Activated CD8-positive, alpha-beta memory T cell treated with anti-CD3 and anti-CD28 coated beads, Interleukin-2, amount 50 U/mL, for 1 hour (primary cell): ENCODE results near the gene PPFIA3.
"Not testable (repeated sequence)": the region's sequence is repeated elsewhere in the genome, so short reads cannot be mapped to it uniquely, and the experiment has no call there.

ENCODE experiments used
- DNase-seq: peaks from one replicate; pipeline ENCODE4 v3.0.0-alpha.2; 2020; ENCODE audit errors: extremely low read depth

Gene PPFIA3

DNA sequence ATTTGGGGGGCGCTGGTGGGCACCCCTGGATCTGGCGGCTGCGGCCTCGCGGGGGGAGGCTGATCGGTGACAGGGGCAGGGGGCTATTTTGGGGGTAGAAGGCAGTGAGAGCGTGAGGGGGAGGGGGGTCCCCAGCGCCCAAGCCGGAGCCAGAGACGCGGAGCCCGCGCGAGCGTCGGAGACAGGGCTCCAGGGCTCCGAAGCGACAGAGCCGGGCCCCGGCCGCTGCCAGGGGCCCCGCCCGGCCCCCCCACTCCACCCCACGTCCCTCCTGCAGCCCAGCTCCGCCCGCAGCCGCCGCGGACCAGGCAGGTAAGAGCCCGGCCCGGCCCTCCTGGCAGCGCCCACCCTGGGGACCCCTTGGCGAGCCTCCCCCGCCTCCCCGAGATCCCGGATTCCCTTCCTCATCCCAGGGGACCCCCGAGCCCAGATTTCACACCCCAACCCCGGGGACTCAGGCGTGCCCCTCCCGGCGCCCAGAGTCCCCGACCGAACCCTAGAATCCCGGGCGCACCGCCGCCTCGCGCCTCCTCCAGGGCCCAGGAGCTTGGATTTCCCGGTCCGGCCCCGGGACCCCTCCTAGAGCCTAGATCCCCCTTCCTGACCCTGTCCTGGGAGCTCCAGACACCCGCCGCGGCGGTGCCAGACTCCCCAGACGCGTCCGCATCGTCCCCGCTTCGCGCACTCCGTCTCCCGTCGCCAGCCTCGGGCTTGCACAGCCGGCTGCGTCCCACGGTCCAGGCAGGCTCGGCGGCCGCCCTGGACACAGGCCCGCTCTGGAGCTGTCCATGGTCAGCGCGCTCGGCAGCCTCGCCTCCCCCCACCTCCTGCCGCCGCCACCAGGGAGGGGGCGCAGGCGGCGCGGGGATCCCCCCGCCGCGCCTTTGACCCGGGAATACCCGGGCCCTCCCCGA lies at the start of gene PPFIA3:
TSS of gene PPFIA3 (plus strand) at position 134 of the 914 bp plus-strand sequence. CDS start 8,330 bp downstream, outside the sequence.
- no peak for DNase-seq

DNA sequence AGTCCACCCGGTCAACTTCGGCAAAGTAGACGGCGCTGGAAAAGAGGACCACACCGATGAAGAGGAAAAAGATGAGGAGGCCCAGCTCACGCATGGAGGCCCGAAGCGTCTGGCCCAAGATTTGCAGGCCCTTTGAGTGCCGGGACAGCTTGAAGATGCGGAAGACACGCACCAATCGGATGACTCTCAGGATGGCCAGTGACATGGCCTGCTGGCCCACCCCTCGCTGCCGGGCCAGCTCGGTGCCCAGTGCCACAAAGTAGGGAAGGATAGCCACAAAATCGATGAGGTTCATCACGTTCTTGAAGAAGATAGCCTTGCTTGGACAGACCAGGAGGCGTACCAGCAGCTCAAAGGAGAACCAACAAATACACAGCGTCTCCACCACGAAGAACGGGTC lies 48.9 kb upstream of the PPFIA3 start:
- no peak for DNase-seq

DNA sequence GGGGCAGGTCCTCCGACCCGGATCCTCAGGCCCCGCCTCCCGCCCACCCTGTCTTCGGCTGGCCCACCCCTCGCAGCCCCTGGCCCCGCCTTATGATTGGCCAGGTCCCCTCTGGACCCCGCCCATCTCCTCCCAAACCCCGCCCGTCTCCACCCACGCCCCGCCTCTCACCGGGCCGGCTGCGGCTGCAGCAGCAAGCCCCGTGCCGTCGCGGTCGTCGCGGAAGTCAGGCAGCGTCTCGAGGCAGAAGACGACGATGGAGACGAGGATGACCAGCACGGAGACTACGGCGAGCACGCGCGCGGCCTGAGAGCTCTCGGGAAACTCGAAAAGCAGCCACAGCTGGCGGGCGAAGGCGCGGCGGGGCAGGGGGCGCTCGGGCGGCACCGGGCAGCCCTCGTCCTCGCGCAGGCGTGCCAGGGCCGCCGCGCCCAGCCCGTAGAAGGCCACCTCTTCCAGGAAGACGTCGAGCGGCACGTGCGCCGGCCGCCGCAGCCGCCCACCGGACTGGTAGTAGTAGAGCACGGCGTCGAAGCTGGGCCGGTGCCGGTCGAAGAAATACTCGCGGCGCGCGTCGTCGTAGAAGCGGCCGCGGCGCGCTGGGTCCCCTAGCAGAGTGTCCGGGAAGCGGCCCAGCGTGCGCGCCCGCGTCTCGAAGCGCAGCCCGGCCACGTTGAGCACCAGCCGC lies 47.3 kb upstream of the PPFIA3 start:
- DNase-seq, result no peak

DNA sequence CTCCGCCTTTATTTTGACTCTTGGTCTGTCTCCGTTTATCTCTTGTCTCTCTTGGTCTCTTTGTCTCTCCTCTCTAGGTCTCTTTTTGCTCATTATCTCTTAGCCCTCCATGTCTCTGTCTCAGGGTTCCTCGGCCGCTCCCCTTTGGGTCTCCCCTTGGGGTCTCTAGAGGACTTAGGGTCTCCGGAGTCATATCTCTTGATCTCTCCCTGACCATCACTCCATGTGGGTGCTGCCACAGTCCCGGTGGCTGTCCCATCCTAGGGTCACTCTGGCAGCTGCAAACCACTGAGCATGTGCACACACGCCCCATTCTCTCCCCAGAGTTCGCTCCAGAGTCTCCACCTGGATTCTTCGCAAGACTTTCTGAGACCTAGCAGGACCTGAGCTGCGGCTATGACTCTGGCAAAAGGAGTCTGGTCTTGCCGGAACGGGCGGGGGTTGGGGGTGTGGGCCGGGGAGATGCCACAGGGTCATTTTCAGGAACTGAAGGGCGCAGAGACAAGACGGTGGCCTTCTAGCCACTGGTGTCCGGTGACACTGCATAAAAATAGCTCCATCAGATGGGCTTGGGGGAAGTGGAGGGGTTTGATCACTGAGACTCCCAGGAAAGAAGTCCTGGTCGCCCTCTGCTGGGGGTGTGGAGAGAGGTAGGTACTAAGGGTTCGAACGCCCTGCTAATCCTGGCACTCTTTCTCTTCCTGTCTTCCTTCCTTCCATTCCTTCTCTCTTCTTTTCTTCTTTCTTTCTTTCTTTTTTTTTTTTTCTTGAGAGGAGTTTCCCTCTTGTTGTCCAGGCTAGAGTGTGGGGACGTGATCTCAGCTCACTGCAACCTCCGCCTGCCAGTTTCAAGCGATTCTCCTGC lies 45.6 kb upstream of the PPFIA3 start:
- DNase-seq, result no peak

DNA sequence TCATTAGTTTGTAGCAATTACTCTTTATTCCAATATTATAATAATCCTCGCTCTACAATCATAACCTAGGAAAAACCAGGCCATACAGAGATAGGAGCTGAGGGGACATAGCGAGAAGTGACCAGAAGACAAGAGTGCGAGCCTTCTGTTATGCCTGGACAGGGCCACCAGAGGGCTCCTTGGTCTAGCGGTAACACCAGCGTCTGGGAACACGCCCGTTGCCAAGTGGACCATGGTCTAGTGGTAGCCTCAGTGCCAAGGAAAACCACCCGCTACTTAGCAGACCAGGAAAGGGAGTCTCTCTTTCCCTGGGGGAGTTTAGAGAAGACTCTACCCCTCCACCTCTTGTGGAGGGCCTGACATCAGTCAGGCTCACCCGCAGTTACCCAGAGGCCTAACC lies 44.5 kb upstream of the PPFIA3 start:
- not testable (repeated sequence) for DNase-seq

DNA sequence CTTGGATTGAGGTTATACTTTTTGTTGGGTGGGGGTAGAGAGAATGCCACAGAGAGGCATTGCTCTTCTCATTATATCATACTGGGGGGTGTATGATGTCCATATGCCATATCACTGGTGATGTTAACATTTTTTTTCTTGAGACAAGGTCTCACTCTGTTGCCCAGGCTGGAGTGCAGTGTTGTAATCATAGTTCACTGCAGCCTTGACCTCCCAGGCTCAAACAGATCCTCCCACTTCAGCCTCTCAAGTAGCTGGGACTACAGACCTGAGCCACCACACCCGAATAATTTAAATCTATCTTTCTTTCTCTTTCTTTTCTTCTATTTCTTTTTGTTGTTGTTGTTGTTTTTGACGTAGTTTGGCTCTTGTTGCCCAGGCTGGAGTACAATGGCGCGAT lies 39.0 kb upstream of the PPFIA3 start:
- no peak for DNase-seq

DNA sequence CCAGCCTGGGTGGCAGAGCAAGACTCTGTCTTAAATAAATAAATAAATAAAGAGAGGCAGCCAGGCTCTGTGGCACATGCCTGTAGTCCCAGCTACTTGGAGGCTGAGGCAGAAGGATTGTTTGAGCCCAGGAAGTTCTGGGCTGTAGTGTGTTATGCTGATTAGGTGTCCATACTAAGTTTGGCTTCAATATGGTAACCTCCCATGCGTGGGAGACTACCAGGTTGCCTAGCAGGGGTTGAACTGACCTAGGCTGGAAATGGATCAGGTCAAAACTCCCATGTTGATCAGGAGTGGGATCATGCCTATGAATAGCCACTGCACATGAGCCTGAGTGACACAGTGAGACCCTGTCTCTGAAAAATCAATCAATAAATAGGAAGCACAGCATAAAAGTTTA lies 38.1 kb upstream of the PPFIA3 start:
- no peak for DNase-seq

DNA sequence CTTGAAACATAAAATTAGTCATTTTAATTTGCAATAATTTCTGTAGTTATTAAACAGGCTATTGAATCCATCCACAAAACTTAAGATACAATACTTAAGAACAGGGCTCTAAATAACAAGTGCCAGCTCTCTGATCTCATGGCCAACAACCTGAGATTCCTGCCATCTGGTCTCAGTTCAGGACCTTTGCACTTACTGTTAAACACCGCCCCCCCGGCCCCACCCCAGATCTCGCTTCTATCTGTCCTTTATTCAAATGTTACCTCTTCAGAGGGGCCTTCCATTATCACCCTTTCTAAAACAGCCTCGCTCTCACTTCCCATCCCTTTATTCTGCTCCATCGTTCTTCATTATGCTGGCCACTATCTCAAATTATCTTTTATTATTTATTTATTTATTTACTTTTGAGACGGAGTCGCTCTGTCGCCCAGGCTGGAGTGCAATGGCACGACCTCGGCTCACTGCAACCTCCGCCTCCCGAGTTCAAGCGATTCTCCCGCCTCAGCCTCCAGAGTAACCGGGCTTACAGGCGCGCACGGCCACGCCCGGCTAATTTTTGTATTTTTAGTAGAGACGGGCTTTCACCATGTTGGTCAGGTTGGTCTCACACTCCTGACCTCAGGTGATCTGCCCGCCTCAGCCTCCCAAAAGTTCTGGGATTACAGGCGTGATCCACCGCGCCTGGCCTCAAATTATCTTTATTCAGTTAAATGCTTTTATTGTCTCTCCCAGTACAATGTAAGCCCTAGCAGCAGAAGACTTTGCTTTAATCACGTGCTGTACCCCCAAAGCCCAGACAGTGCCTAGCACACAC lies 34.9 kb upstream of the PPFIA3 start:
- no peak for DNase-seq

DNA sequence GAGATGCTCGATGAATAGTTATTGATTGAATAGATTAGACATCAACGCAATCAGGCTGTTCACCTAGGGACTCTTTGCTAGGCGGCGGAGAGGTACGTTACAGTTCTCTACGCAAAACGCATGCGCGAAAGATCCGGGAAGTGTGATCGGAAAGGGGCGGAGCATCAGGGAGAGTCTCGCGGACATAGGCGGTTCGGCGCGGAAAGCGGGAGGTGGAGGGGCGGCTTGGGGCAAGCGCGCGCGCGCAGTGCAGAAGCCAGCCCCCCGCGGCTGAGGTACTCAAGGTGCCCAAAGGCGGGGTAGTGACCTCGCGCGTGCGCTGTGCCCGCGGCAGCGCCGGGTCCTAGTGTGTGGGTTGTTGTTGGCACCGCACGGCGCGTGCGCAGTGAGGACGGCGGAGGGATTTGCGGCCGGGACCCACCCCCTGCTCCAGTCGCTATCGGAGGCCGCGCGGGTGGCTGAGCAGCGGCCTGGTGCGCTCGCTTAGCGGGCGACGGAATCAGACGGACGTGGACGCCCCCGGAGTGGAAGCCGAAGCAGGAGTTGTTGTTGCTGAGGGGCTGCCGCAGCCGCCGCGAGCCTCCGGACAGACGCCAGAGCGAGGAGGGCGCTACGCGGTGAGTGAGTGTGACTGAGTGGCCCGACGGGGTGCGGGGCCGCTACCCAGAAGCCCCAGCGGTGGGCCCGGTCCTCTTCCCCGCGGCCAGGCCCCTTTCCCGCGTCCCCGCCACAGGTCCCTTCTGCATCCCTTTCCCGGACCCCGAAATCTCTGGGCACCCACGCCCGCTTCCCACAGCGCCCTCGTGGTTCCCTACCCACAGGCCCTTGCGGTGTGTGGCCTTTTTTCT lies 34.1 kb upstream of the PPFIA3 start, which contains the start of gene SNRNP70:
TSS of gene SNRNP70 (plus strand) at position 432 of the 848 bp plus-strand sequence. CDS start 964 bp downstream, outside the sequence.
- DNase-seq, result peak; percentile 98

DNA sequence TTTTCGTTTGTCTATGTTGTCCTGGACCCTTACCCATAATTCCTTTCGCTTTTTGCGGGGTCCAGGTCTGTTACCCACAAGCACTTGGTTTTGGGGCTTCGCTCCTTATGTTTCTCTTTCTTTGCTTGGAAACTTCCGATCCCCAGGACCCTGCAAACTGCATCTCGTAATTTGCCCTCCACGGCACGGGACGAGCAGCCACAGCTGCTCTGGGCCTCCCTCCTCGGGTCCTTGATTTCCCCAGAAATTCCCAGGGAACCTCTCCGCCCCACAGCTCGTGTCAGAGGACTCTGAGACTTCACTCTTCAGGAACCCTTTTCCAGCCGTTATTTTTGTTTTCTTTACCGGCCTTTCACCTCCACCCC lies 33.5 kb upstream of the PPFIA3 start:
- no peak for DNase-seq

DNA sequence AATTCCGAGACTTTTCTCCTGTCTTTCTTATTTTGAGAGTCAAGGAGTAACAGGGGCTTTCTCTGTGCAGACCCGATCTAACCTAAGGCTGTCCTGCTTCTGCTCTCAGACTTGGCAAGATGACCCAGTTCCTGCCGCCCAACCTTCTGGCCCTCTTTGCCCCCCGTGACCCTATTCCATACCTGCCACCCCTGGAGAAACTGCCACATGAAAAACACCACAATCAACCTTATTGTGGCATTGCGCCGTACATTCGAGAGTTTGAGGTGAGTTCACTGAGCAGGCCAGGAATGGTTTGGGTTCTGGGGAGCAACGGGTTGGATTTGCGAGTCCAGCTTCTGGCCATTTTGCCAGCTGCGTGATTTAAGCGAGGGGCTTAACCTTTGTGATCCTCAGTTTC lies 33.0 kb upstream of the PPFIA3 start:
- no peak for DNase-seq

DNA sequence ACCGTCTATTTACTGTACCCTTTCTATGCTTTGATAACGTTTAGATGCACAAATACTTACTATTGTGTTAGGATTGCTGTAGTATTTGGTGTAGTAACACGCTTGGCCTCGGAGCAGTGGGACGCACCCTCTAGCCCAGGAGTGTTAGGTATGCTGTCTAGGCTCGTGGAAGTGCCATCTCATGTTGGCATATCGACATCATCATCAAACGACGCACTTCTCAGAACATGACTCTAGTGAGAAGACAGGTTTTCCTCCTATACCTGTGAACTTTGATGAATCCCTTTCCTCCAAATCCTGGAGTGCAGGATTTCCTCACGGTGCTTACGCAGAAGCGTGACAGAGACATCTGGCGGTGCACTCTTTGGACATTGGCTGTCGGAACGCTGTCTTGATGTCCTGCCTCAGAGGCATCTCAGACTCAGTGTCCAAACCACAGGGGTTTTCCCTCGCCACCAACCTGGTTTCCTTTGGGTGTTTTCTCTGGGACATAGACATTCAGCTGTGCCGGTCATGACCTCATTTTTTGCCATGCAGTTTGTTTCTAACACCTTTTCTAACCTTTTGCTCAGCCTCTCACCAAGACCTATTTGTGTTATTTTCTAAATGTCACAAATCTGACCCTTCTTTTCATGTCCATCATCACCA lies 27.8 kb upstream of the PPFIA3 start:
- no peak for DNase-seq

DNA sequence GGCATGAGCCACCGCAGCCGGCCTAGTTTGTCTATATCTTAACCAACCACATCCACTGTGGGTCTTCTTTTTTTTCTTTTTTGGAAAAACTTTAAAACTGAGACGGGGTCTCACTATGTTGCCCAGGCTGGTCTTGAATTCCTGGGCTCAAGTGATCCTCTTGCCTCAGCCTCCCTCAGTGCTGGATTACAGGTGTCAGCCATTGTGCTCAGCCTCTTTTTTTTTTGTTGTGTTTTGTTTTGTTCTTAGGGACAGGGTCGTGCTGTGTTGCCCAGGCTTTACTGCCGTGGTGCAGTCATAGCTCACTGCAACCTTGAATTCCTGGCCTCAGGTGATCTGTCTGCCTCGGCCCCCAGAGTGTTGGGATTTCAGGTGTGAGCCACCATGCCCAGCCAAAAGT lies 26.7 kb upstream of the PPFIA3 start:
- DNase-seq, result no peak

DNA sequence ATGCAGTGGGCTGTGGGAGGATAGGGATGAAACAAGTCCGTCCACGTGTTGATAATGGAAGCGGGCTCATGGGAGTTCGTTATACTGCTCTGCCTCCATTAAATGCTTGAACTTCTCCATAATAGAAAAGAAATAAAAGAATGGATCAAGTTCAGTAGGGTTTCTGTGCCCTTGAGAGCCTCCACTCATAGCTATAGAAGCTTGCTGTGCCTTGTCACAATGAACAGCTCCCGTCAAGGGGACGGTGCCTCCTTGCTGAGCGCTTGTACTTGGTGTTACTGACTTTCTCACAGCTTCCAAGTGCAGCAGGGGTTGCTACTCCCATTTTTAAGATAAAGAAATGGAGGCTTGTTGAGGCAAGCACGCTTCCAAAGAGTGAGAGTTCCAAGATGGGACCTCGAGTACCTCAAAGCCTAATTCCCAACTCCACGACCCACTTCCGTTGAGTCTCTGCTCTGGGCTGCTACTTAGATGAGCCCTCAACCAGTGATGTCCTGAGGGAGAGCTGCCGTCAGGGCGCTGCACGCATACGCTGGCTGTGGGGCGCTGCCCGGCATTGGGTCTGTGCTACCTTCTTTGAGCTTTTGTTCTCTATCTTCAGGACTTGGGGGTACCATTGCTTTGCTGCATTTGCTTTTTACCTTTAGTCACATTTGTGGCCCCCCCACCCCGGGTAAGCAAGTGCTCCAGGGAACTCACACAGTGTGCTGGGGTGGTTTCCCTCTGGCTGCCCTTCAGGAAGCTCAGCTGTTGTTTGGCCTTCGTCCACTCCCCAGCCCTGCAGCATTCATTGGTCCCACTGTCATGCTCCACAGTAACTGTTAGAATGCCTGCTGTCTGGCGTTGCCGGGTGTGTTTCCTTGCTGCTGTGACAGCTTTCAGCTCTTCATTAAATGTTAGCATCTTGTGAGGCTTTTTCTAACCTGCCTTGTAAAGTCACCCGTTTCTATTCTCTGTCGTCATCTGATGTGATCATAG lies 24.6 kb upstream of the PPFIA3 start:
- no peak for DNase-seq

DNA sequence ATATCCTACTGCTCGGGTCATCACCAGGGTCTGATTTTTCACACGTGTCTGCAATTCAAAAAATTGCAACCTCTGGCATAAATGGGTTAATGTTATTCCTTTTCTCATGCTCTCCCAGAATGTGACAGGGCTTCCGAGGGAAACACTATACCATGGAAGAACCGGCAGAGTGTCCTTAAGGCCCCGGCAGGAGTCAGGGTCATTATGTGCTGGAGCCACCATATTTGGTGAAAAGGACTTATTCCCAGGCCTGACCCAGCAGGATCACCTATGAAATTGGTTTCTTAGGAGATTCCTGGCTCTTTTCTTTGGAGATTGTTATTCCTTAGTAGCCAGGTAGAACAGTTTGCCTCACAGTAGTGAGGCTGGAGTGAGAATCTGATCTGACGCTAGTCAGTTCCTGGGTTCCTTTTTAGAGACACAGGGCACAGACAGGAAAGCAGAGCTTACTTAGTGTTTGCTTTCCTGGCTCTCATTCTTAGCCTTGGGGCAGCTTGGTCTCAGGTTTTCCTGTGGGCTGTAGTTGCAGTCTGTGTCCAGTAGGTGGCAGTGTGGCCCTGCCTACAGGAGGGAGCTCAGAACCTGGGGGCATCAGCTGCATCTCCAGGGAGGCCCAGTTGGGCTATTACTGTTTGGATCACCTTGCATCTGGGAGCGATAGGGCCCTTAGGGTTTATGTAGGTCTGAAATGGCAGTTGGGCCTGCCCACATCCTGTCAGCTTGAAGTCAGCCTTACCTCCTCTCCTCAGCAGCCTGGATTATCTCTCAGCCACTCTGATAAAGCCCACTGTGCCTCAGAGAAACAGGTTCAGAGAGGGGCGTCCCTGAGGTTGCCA lies 21.7 kb upstream of the PPFIA3 start:
- no peak for DNase-seq

DNA sequence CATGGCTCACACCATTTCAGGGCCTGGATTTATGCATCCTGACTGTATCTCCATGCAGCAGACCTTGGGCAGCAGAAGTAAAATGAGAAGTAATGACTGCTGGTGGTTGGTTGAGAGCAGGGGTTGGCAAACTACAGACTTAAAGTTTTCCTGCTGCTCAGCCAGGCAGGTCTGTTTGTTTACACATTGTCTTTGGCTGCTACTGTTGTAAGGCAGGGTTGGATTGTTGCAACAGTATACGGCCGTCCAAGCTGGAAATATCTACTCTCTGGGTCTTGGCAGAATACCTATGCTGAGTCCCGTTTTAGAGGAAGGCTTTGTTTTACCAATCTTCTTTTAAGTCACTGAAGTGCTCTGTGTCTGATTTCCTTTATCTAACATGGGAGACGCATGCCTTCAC lies 20.5 kb upstream of the PPFIA3 start:
- DNase-seq, result no peak

DNA sequence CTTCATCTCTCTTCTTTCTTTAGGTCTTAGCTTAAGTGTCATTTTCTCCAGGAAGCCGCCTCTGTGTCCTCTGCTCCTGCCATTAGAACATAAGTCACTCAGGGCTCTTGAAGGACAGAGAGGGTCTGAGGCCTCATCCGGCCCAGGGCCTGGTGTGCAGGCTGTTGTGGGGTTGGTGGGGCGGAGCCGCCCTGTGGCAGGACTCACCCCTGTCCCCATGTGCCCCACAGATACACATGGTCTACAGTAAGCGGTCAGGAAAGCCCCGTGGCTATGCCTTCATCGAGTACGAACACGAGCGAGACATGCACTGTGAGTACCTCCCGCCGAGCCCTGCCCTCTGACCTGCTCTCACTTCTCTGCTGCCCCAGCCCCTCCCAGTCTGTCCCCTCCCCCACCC lies 18.2 kb upstream of the PPFIA3 start:
- no peak for DNase-seq

DNA sequence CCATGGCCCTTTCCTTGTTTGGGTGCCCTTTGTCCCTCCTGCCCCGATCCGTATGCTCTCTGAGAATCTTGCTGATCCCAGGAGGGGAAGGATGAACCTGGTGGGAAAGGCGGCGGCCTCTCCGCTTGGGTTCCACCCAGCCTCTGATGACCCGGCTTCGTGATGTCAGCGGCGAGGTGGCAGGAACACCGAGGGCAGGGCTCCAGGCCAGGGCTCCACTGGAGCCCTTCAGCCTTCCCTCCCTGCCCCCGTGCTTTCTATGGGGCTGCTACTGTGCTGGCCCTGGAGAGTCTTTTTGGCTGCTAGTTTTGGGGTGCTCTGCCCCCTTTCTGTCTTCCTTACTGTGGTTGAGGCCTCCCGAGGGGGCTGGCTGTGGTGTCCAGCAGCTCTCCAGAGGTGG lies 17.0 kb upstream of the PPFIA3 start:
- no peak for DNase-seq
